Activated T-helper 17 cell treated with anti-CD3 and anti-CD28 coated beads, Interleukin-2, amount 50 U/mL, for 72 hours (primary cell): ENCODE results near the gene CTNND2. TPM values are rescaled to one million over a fixed set of nuclear protein-coding genes. Genes with fewer than 3 reads are reported as not detected.
"Not testable (repeated sequence)": the region's sequence is repeated elsewhere in the genome, so short reads cannot be mapped to it uniquely, and the experiment has no call there.

ENCODE experiments used
- ATAC-seq: fragments of 150-1000 bp; cut with Tn5 transposase; replicated peaks from 2 replicates; pipeline ENCODE4 v1.10.0; 2021; ENCODE audit warnings: mild to moderate bottlenecking, moderate library complexity
- H3K27ac Mint-ChIP-seq: one replicate; pipeline ENCODE4 v1.8.0; 2022; ENCODE audit warnings: mixed read lengths
- H3K27me3 Mint-ChIP-seq: one replicate; pipeline ENCODE4 v1.8.0; 2022; ENCODE audit warnings: mixed read lengths
- H3K36me3 Mint-ChIP-seq: one replicate; pipeline ENCODE4 v1.8.0; 2022; ENCODE audit warnings: low read depth, mild to moderate bottlenecking, mixed read lengths
- H3K4me1 Mint-ChIP-seq: one replicate; pipeline ENCODE4 v1.8.0; 2022; ENCODE audit warnings: mixed read lengths
- H3K4me3 Mint-ChIP-seq: one replicate; pipeline ENCODE4 v1.8.0; 2022; ENCODE audit warnings: mild to moderate bottlenecking, mixed read lengths
- H3K9me3 Mint-ChIP-seq: one replicate; pipeline ENCODE4 v1.8.0; 2022; ENCODE audit warnings: mixed read lengths
- total RNA-seq, 2 donors: library from RNA; stranded (reverse); gene quantifications; one replicate each; pipeline ENCODE4 v1.2.3, GENCODE V29; 2022

The CTNND2 gene
- total RNA-seq, 2 donors from 2014 or later, result 0.21 to 0.39 TPM

DNA sequence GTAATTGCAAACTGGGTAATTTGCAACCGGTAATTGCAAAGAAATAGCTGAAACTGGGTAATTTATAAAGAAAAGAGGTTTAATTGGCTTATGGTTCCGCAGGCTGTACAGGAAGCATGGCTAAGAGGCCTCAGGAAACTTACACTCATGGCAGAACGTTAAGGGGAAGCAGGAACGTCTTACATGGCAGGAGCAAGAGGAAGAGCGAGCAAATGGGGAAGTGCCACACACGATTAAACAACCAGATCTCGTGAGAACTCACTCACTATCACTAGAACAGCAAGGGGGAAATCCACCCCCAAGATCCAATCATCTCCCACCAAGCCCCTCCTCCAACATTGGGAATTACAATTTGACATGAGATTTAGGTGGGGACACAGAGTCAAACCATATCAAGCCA is 590.6 kb downstream of the CTNND2 start:
- H3K4me3 Mint-ChIP-seq, H3K27ac Mint-ChIP-seq, ATAC-seq, H3K9me3 Mint-ChIP-seq, H3K4me1 Mint-ChIP-seq, H3K36me3 Mint-ChIP-seq, H3K27me3 Mint-ChIP-seq: not testable (repeated sequence)

GRCh38 chr5:11311731-11312130 is 592.5 kb downstream of the CTNND2 start:
- Mint-ChIP-seq H3K36me3 (no peaks in the 10 kb centered on the region), H3K27me3 (no peaks in the 10 kb centered on the region), H3K4me1 (no peaks in the 10 kb centered on the region), H3K9me3 (no peaks in the 10 kb centered on the region), H3K4me3 (no peak overlapping the region), H3K27ac (no peak overlapping the region)
- no peak for ATAC-seq

- Mint-ChIP-seq H3K27ac (no peak overlapping the region), H3K36me3 (no peaks in the 10 kb centered on the region), H3K4me3 (no peak overlapping the region), H3K27me3 (no peaks in the 10 kb centered on the region), H3K9me3 (no peaks in the 10 kb centered on the region), H3K4me1 (no peaks in the 10 kb centered on the region)
- no peak for ATAC-seq
Observed at GRCh38 chr5:11311272-11311671, 593.0 kb downstream of the CTNND2 start.

DNA sequence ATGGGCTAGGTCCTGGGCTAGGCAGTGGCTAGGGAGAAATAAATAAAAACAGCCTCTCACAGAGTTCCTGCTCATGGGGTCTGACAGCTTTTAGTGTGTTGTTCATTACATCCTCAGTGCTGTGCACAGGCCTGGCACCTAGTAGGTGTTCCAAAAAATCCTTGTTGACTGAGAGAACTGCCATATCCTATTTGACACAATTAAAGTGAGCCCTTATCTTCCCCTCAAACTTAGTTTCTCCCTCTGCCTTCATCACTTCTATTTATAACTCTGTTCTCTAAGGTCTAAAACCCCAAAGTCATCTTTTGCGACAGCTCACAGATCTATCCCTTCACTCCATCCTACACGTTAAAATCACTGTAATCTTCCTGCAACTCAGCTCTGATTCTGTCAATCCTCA is 594.1 kb downstream of the CTNND2 start:
- Mint-ChIP-seq H3K4me3 (no peak overlapping the region), H3K9me3 (no peaks in the 10 kb centered on the region), H3K27me3 (no peaks in the 10 kb centered on the region), H3K4me1 (no peaks in the 10 kb centered on the region), H3K27ac (no peak overlapping the region), H3K36me3 (no peaks in the 10 kb centered on the region)
- no peak for ATAC-seq

- Mint-ChIP-seq H3K27me3 (no peaks in the 10 kb centered on the region), H3K36me3 (no peaks in the 10 kb centered on the region), H3K4me1 (no peaks in the 10 kb centered on the region), H3K4me3 (no peak overlapping the region), H3K9me3 (no peaks in the 10 kb centered on the region), H3K27ac (no peak overlapping the region)
- ATAC-seq, result no peak
Observed at GRCh38 chr5:11306365-11306764, 597.9 kb downstream of the CTNND2 start.

- Mint-ChIP-seq H3K36me3 (no peaks in the 10 kb centered on the region), H3K27me3 (no peaks in the 10 kb centered on the region), H3K4me1 (no peaks in the 10 kb centered on the region), H3K4me3 (no peak overlapping the region), H3K27ac (no peak overlapping the region), H3K9me3 (no peaks in the 10 kb centered on the region)
- no peak for ATAC-seq
Observed at GRCh38 chr5:11305245-11305644, 599.0 kb downstream of the CTNND2 start.

GRCh38 chr5:11304641-11305040 is 599.6 kb downstream of the CTNND2 start:
- H3K27ac Mint-ChIP-seq, result no peak overlapping the region
- H3K4me3 Mint-ChIP-seq, result no peak overlapping the region
- ATAC-seq, result no peak
- no peaks in the 10 kb centered on the region for H3K4me1 Mint-ChIP-seq
- no peaks in the 10 kb centered on the region for H3K9me3 Mint-ChIP-seq
- no peaks in the 10 kb centered on the region for H3K27me3 Mint-ChIP-seq
- H3K36me3 Mint-ChIP-seq, result no peaks in the 10 kb centered on the region

- ATAC-seq, result no peak
- Mint-ChIP-seq H3K27me3 (no peaks in the 10 kb centered on the region), H3K4me1 (no peaks in the 10 kb centered on the region), H3K4me3 (no peak overlapping the region), H3K36me3 (no peaks in the 10 kb centered on the region), H3K9me3 (no peaks in the 10 kb centered on the region), H3K27ac (no peak overlapping the region)
Observed at GRCh38 chr5:11302663-11303062, 601.6 kb downstream of the CTNND2 start.

- no peaks in the 10 kb centered on the region for H3K27me3 Mint-ChIP-seq
- no peak for ATAC-seq
- no peak overlapping the region for H3K27ac Mint-ChIP-seq
- no peaks in the 10 kb centered on the region for H3K36me3 Mint-ChIP-seq
- H3K9me3 Mint-ChIP-seq, result no peaks in the 10 kb centered on the region
- no peaks in the 10 kb centered on the region for H3K4me1 Mint-ChIP-seq
- no peak overlapping the region for H3K4me3 Mint-ChIP-seq
Observed at GRCh38 chr5:11301171-11301570, 603.1 kb downstream of the CTNND2 start.

DNA sequence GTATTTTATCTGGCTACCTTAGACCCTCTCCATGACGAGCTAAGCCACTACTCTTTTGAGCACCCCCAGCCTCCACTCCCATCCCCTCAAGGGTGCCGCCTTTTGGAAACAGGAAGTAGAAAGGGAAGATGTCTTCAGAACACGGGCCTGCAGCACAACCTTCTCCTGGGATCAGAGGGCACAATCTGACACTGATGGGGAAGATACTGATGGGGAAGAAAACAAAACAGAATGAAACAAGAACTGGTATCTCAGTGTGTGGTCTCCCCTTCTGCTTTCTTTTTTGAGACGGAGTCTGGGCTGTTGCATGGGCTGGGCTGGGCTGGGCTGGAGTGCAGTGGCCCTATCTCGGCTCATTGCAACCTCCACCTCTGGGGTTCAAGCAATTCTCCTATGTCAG is 603.5 kb downstream of the CTNND2 start:
- no peaks in the 10 kb centered on the region for H3K9me3 Mint-ChIP-seq
- no peak overlapping the region for H3K27ac Mint-ChIP-seq
- no peak for ATAC-seq
- H3K4me1 Mint-ChIP-seq, result no peaks in the 10 kb centered on the region
- no peaks in the 10 kb centered on the region for H3K36me3 Mint-ChIP-seq
- H3K27me3 Mint-ChIP-seq, result no peaks in the 10 kb centered on the region
- H3K4me3 Mint-ChIP-seq, result no peak overlapping the region

DNA sequence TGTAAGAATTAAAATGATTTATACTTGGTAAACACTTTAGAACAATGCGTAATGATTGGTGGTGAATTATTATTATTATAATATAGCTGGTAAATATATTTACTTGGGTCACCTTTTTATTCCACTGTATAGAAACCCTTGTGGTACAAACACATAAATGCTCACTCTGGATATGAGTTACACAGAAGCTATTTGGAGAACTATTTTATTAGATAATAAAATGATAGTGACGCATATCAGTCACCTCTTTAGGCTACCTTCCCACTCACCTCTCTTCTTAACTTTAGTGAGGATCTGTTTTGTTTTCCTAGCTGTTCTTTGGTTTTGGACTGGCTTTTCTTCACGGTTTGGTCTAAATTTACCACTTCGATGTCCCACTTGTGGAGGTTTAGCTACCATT is 605.4 kb downstream of the CTNND2 start:
- H3K27ac Mint-ChIP-seq, result no peak overlapping the region
- no peaks in the 10 kb centered on the region for H3K9me3 Mint-ChIP-seq
- no peaks in the 10 kb centered on the region for H3K4me1 Mint-ChIP-seq
- H3K4me3 Mint-ChIP-seq, result no peak overlapping the region
- H3K27me3 Mint-ChIP-seq, result no peaks in the 10 kb centered on the region
- no peaks in the 10 kb centered on the region for H3K36me3 Mint-ChIP-seq
- ATAC-seq, result no peak

DNA sequence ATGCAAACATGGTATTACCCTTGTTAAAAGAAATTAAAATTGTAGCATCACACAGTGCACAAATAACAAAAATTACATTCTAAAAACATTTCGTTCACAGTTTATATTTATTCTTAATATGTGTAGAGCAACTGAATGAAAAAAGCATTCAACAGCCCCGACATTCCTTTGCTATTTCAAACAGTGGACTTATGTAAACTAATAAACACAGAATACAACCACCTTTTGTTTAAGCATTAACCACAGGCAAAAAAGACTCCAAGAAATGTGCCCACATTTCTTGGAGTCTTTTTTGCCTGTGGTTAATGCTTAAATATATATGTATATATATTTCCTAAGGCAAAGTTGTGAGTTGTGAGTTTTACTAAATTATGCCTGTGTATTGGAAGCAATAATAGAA is 610.7 kb downstream of the CTNND2 start:
- no peaks in the 10 kb centered on the region for H3K9me3 Mint-ChIP-seq
- no peaks in the 10 kb centered on the region for H3K36me3 Mint-ChIP-seq
- H3K27me3 Mint-ChIP-seq, result no peaks in the 10 kb centered on the region
- no peak overlapping the region for H3K4me3 Mint-ChIP-seq
- H3K27ac Mint-ChIP-seq, result no peak overlapping the region
- no peaks in the 10 kb centered on the region for H3K4me1 Mint-ChIP-seq
- ATAC-seq, result no peak

GRCh38 chr5:11292648-11293356 is 611.4 kb downstream of the CTNND2 start:
- no peaks in the 10 kb centered on the region for H3K4me1 Mint-ChIP-seq
- no peak overlapping the region for H3K27ac Mint-ChIP-seq
- no peaks in the 10 kb centered on the region for H3K27me3 Mint-ChIP-seq
- ATAC-seq, result no peak
- H3K9me3 Mint-ChIP-seq, result no peaks in the 10 kb centered on the region
- no peaks in the 10 kb centered on the region for H3K36me3 Mint-ChIP-seq
- H3K4me3 Mint-ChIP-seq, result no peak overlapping the region

DNA sequence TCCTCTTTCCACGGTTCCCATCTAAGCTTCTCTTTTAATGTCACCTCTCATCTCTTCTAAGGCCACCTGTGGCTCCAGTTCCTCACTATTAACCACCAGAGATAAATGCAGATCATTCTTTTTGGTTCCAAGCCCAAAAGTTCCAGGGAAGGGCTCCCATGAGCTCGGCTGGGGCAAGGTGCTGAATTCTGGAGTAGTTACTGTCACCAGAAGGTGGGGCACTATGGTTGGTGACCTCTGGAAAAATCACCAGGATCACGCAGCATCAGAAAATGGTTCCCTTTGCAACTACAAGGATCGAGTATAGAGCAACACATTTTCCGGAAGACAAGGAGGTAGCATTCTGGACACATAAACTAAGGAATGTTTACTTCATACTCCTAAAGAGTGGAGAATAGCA is 614.5 kb downstream of the CTNND2 start:
- Mint-ChIP-seq H3K27ac (no peak overlapping the region), H3K36me3 (no peaks in the 10 kb centered on the region)

GRCh38 chr5:11289208-11289607 is 615.0 kb downstream of the CTNND2 start:
- no peak overlapping the region for H3K4me3 Mint-ChIP-seq
- H3K9me3 Mint-ChIP-seq, result peaks cover 4% of the 10 kb centered on the region
- H3K27me3 Mint-ChIP-seq, result no peaks in the 10 kb centered on the region
- no peaks in the 10 kb centered on the region for H3K4me1 Mint-ChIP-seq
- ATAC-seq, result no peak
- H3K27ac Mint-ChIP-seq, result no peak overlapping the region
- H3K36me3 Mint-ChIP-seq, result no peaks in the 10 kb centered on the region

More for the DNA sequence above, 614.5 kb downstream of the CTNND2 start:
- no peaks in the 10 kb centered on the region for H3K9me3 Mint-ChIP-seq
- no peaks in the 10 kb centered on the region for H3K27me3 Mint-ChIP-seq
- ATAC-seq, result no peak
- H3K4me1 Mint-ChIP-seq, result no peaks in the 10 kb centered on the region
- no peak overlapping the region for H3K4me3 Mint-ChIP-seq

DNA sequence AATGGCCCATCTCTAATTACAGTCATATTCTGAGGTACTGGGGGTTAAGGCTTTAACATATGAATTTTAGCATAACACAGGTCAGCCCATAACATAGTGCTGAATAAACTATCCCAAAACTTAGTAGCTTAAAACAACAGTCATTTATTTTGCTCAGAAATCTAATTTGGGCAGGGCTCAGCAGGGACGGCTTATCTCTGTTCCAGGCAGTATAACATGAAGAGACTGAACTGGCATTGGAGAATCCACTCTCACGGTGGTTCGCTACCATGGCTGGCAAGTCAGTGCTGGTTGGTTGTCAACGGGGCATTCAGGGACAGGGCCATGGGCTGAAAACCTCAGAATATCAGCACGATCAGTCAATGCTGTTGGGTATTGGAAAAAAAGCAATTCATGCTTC is 622.4 kb downstream of the CTNND2 start:
- H3K27me3 Mint-ChIP-seq, result peaks cover 5% of the 10 kb centered on the region

More for the DNA sequence above, 622.4 kb downstream of the CTNND2 start:
- no peaks in the 10 kb centered on the region for H3K36me3 Mint-ChIP-seq
- H3K4me1 Mint-ChIP-seq, result no peaks in the 10 kb centered on the region
- peaks cover 8% of the 10 kb centered on the region for H3K9me3 Mint-ChIP-seq
- no peak overlapping the region for H3K4me3 Mint-ChIP-seq
- no peak overlapping the region for H3K27ac Mint-ChIP-seq
- ATAC-seq, result no peak
